Measurements from ENCODE around the gene ENTPD1.
"Not testable (repeated sequence)": the region's sequence is repeated elsewhere in the genome, so short reads cannot be mapped to it uniquely, and the experiment has no call there.

DNA sequence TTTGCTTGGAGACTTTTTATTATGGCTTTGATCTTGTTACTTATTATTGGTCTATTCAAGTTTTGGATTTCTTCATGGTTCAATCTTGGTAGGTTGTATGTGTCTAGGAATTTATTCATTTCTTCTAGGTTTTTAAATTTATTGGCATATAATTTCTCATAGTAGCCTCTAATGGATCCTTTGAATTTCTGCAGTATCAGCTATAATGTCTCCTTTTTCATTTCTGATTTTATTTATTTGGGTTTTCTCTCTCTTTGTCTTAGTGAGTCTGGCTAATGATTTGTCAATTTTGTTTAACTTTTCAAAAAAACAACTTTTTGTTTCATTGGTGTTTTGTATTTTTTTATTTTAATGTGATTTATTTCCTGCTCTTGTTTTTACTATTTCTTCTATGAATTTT lies 160.1 kb downstream of the ENTPD1 start:
- TF ChIP-seq, protein P1, sequence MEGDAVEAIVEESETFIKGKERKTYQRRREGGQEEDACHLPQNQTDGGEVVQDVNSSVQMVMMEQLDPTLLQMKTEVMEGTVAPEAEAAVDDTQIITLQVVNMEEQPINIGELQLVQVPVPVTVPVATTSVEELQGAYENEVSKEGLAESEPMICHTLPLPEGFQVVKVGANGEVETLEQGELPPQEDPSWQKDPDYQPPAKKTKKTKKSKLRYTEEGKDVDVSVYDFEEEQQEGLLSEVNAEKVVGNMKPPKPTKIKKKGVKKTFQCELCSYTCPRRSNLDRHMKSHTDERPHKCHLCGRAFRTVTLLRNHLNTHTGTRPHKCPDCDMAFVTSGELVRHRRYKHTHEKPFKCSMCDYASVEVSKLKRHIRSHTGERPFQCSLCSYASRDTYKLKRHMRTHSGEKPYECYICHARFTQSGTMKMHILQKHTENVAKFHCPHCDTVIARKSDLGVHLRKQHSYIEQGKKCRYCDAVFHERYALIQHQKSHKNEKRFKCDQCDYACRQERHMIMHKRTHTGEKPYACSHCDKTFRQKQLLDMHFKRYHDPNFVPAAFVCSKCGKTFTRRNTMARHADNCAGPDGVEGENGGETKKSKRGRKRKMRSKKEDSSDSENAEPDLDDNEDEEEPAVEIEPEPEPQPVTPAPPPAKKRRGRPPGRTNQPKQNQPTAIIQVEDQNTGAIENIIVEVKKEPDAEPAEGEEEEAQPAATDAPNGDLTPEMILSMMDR (IDR thresholded peaks at IDR 0.05), result not testable (repeated sequence)
- not testable (repeated sequence) for TF ChIP-seq POLR2A, POLR2AphosphoS5, EP300 (IDR thresholded peaks at IDR 0.05)
